CD4-positive, alpha-beta memory T cell (primary cell): ENCODE measurements around the gene NBEAL1. TPM values are rescaled to one million over a fixed set of nuclear protein-coding genes. Genes with fewer than 3 reads are reported as not detected.
A peak's percentile ranks its signal among the peaks of the same experiment; 100 is the strongest.
"Not testable (repeated sequence)": the region's sequence is repeated elsewhere in the genome, so short reads cannot be mapped to it uniquely, and the experiment has no call there.

Experiments
- CTCF ChIA-PET: fragments of 350-600 bp; sonication (Branson Sonifier 250); formaldehyde crosslinking; loops from one replicate; lab custom pipeline; 2021; ENCODE audit warnings: inconsistent platforms; ENCODE audit not compliant: partially characterized antibody; lab: Charles Lee
- POLR2A ChIA-PET: fragments of 350-600 bp; sonication (Branson Sonifier 250); formaldehyde crosslinking; loops from one replicate; lab custom pipeline; 2021; ENCODE audit not compliant: partially characterized antibody; lab: Charles Lee
- DNase-seq, 5 donors: peaks; one replicate each; pipeline versions ENCODE4 v3.0.0 to v3.0.0-alpha.2; 2020 to 2022; ENCODE audit warnings: mixed read lengths in 1 of 5
- H3K27ac ChIP-seq: one replicate; pipeline ENCODE4 v1.7.0; 2013; ENCODE audit warnings: low read depth, low read length
- H3K27me3 ChIP-seq: 2 replicates; pipeline ENCODE4 v1.7.0; 2013; ENCODE audit warnings: mild to moderate bottlenecking, low read length, moderate library complexity; ENCODE audit not compliant: insufficient read depth
- H3K36me3 ChIP-seq: 2 replicates; pipeline ENCODE4 v1.7.0; 2013; ENCODE audit warnings: mild to moderate bottlenecking, low read length, moderate library complexity; ENCODE audit not compliant: insufficient read depth
- H3K4me1 ChIP-seq: 2 replicates; pipeline ENCODE4 v1.7.0; 2013; ENCODE audit warnings: mild to moderate bottlenecking, low read length, moderate library complexity; ENCODE audit not compliant: insufficient read depth
- H3K4me3 ChIP-seq, 2 donors: one replicate each; pipeline ENCODE4 v1.7.0; 2013; ENCODE audit warnings: low read length in 2 of 2, mild to moderate bottlenecking in 1 of 2
- H3K9me3 ChIP-seq, 2 donors: one replicate each; pipeline ENCODE4 v1.7.0; 2013; ENCODE audit warnings: low read length in 2 of 2, control low read depth in 1 of 2; ENCODE audit not compliant: control insufficient read depth in 1 of 2
- H3K27ac Mint-ChIP-seq, 7 donors: one replicate each; pipeline ENCODE4 v1.8.0; 2020 to 2021; ENCODE audit warnings: mixed read lengths in 7 of 7, mild to moderate bottlenecking in 6 of 7, inconsistent platforms in 3 of 7, moderate library complexity in 3 of 7
- H3K27me3 Mint-ChIP-seq, 2 donors: one replicate each; pipeline ENCODE4 v1.8.0; 2020 to 2021; ENCODE audit warnings: mixed read lengths in 2 of 2
- H3K36me3 Mint-ChIP-seq, 2 donors: one replicate each; pipeline ENCODE4 v1.8.0; 2020 to 2021; ENCODE audit warnings: mixed read lengths in 2 of 2, inconsistent platforms in 1 of 2, mild to moderate bottlenecking in 1 of 2
- H3K4me1 Mint-ChIP-seq, 4 donors: one replicate each; pipeline ENCODE4 v1.8.0; 2020 to 2021; ENCODE audit warnings: mixed read lengths in 4 of 4, mild to moderate bottlenecking in 1 of 4
- H3K4me3 Mint-ChIP-seq, 8 donors: one replicate each; pipeline ENCODE4 v1.8.0; 2020 to 2021; ENCODE audit warnings: mixed read lengths in 8 of 8, mild to moderate bottlenecking in 7 of 8, moderate library complexity in 6 of 8, inconsistent platforms in 3 of 8
- H3K9me3 Mint-ChIP-seq, 8 donors: one replicate each; pipeline ENCODE4 v1.8.0; 2020 to 2021; ENCODE audit warnings: mixed read lengths in 8 of 8, mild to moderate bottlenecking in 5 of 8, inconsistent platforms in 3 of 8, moderate library complexity in 1 of 8
- intact Hi-C: fragments of 100-400 bp; cut with micrococcal nuclease; formaldehyde crosslinking; loops from one replicate; pipeline ENCODE4 v1.15.1; 2023
- polyA plus RNA-seq, 2 donors: library from polyadenylated mRNA; unstranded; fragments of 300-500 nt; fragmentation: Illumina TruSeq; gene quantifications; one replicate each; pipeline ENCODE4 v1.2.3, GENCODE V29; 2021
- total RNA-seq, 2 experiments: library from RNA; stranded (reverse); gene quantifications; one replicate each; pipeline ENCODE4 v1.2.3, GENCODE V29; 2021

Gene NBEAL1
- total and polyA plus RNA-seq, 4 experiments from 2014 or later: 4.2 to 15.9 (median 11.6) TPM

DNA sequence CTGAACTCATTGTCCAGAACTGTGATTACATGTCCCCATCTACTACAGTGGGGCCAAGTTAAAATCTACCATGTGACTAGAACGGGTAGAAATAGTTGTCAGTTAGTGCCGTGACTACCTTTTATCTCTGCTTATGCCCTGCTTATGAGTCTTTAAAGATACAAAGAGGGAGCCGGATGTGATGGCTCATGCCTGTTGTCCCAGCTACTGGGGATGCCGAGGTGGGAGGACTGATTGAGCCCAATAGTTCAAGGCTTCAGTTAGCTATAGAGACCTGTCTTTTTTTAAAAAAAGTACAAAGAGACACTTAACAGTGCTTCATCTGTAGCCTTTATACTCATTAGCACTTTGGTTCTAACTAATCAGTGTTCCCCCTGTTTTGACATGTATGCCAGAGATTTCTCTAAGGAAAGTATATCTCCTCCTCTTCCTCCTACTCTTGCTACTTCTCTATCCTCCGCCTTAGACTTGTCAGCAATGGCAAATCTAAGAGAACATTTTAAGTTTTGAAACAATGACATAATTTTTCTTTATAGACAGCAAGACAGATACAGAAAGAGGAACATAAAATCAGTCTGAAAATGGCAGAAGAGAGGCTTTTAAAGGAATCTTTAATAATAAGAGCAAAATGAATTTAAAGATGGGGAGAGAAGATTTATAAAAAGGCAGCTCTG is 45.0 kb downstream of the NBEAL1 start:
- Mint-ChIP-seq H3K27me3 (no peaks in the 10 kb centered on the region), H3K27ac (no peak overlapping the region), H3K4me3 (no peak overlapping the region), H3K4me1 (no peaks in the 10 kb centered on the region), H3K36me3 (peaks cover 37 to 40% of the 10 kb centered on the region in 2 donors), H3K9me3 (peaks cover 0 to 1% (median 0%) of the 10 kb centered on the region in 8 donors)
- Histone ChIP-seq H3K4me3 (no peak overlapping the region), H3K9me3 (no peaks in the 10 kb centered on the region), H3K27me3 (no peaks in the 10 kb centered on the region), H3K27ac (no peak overlapping the region), H3K4me1 (no peaks in the 10 kb centered on the region), H3K36me3 (no peaks in the 10 kb centered on the region)
- CTCF ChIA-PET: no interaction called here
- no peak for DNase-seq
- intact Hi-C loops: no loop called here
- POLR2A ChIA-PET: no interaction called here

GRCh38 chr2:203061346-203061745 is 46.7 kb downstream of the NBEAL1 start:
- Mint-ChIP-seq H3K36me3 (peaks cover 33 to 36% of the 10 kb centered on the region in 2 donors), H3K27me3 (no peaks in the 10 kb centered on the region), H3K9me3 (peaks cover 0 to 6% (median 0%) of the 10 kb centered on the region in 8 donors), H3K27ac (no peak overlapping the region), H3K4me1 (no peaks in the 10 kb centered on the region), H3K4me3 (no peak overlapping the region)
- no peak overlapping the region for H3K27ac ChIP-seq
- no peak for DNase-seq
- no peak overlapping the region for H3K4me3 ChIP-seq
- no peaks in the 10 kb centered on the region for H3K9me3 ChIP-seq
- no peaks in the 10 kb centered on the region for H3K36me3 ChIP-seq
- intact Hi-C loops: no loop called here
- no peaks in the 10 kb centered on the region for H3K27me3 ChIP-seq
- ChIA-PET POLR2A (no interaction called here), CTCF (no interaction called here)
- no peaks in the 10 kb centered on the region for H3K4me1 ChIP-seq

DNA sequence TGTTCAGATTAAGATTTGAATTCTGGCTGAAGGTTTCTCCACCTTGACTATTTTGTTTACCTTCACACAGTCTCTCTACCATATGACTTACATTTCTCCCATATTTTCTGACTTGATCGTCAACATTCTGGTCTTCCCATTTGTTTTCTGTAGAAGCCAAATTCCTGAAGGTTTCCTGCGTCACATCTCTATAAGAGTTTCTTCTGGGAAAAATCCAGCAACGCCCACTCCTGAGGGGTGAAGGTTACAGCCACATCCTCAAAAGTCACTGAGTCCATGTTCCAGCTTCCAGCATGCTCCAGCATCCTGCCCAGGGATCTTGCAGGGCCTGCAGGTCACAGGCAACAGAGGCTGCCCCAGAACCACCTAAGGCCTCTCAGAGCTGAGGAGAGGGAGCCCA is 47.5 kb downstream of the NBEAL1 start:
- Mint-ChIP-seq H3K27me3 (no peaks in the 10 kb centered on the region), H3K9me3 (peaks cover 0 to 6% (median 0%) of the 10 kb centered on the region in 8 donors), H3K4me3 (no peak overlapping the region), H3K4me1 (no peaks in the 10 kb centered on the region), H3K27ac (peak overlapping the region in 1 of 7 donors; percentile 19), H3K36me3 (peaks cover 31 to 36% of the 10 kb centered on the region in 2 donors)
- DNase-seq: no peak
- Histone ChIP-seq H3K4me1 (no peaks in the 10 kb centered on the region), H3K27ac (no peak overlapping the region), H3K27me3 (no peaks in the 10 kb centered on the region), H3K9me3 (no peaks in the 10 kb centered on the region), H3K4me3 (no peak overlapping the region), H3K36me3 (no peaks in the 10 kb centered on the region)
- intact Hi-C loops: no loop called here
- ChIA-PET CTCF (no interaction called here), POLR2A (no interaction called here)

DNA sequence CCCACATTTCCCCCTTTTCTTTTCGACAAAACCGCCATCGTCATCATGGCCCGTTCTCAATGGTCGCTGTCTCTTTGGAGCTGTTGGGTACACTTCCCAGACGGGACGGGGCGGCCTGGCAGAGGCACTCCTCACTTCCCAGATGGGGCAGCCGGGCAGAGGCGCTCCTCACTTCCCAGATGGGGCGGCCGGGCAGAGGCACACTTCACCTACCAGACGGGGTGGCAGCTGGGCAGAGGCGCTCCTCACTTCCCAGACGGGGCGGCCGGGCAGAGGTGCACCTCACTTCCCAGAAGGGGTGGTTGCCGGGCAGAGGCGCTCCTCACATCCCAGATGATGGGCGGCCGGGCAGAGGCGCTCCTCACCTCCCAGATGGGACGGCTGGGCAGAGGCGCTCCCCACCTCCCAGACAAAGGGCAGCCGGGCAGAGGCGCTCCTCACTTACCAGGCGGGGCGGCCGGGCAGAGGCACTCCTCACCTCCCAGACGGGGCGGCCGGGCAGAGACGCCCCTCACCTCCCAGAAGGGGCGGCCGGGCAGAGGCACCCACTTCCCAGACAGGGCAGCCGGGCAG is 51.9 kb downstream of the NBEAL1 start:
- H3K27ac ChIP-seq, H3K4me3 ChIP-seq, H3K4me3 Mint-ChIP-seq, H3K4me1 ChIP-seq, H3K27ac Mint-ChIP-seq, POLR2A ChIA-PET, DNase-seq, H3K36me3 ChIP-seq, H3K9me3 Mint-ChIP-seq, CTCF ChIA-PET, H3K27me3 ChIP-seq, H3K9me3 ChIP-seq, intact Hi-C loops, H3K4me1 Mint-ChIP-seq, H3K27me3 Mint-ChIP-seq: not testable (repeated sequence)
- peaks cover 21 to 36% of the 10 kb centered on the region in 2 donors for H3K36me3 Mint-ChIP-seq

GRCh38 chr2:203070701-203071100 is 56.0 kb downstream of the NBEAL1 start:
- POLR2A ChIA-PET: no interaction called here
- Histone ChIP-seq H3K9me3 (no peaks in the 10 kb centered on the region), H3K27ac (no peak overlapping the region), H3K4me3 (no peak overlapping the region), H3K36me3 (no peaks in the 10 kb centered on the region), H3K27me3 (no peaks in the 10 kb centered on the region), H3K4me1 (no peaks in the 10 kb centered on the region)
- no peak overlapping the region for H3K4me3 Mint-ChIP-seq
- H3K4me1 Mint-ChIP-seq: no peaks in the 10 kb centered on the region
- H3K36me3 Mint-ChIP-seq: peaks cover 13 to 42% of the 10 kb centered on the region in 2 donors
- H3K9me3 Mint-ChIP-seq: peaks cover 0 to 13% (median 2%) of the 10 kb centered on the region in 8 donors
- DNase-seq: no peak
- H3K27ac Mint-ChIP-seq: no peak overlapping the region
- H3K27me3 Mint-ChIP-seq: no peaks in the 10 kb centered on the region
- CTCF ChIA-PET: no interaction called here
- intact Hi-C loops: no loop called here

DNA sequence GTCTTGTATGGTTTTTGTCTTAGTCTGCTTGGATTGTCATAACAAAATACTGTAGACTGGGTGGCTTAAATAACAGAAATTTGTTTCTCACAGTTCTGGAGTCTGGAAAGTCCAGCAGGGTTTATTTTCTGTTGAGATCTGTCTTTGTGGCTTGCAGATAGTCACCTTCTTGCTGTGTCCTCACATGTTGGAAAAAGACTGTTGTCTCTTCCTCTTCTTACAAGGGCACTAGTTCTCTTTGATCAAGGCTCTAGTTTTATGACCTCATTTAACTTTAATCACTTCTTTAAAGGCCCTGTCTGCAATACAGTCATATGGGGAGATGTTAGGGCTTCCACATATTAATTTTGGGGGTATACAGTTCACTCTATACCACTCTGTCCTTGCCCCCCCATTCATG is 56.5 kb downstream of the NBEAL1 start:
- H3K27ac ChIP-seq: no peak overlapping the region
- CTCF ChIA-PET: no interaction called here
- Mint-ChIP-seq H3K27ac (no peak overlapping the region), H3K4me3 (no peak overlapping the region), H3K9me3 (peaks cover 0 to 9% (median 2%) of the 10 kb centered on the region in 8 donors), H3K4me1 (no peaks in the 10 kb centered on the region), H3K27me3 (no peaks in the 10 kb centered on the region), H3K36me3 (peaks cover 13 to 42% of the 10 kb centered on the region in 2 donors)
- H3K36me3 ChIP-seq: no peaks in the 10 kb centered on the region
- POLR2A ChIA-PET: no interaction called here
- no peak for DNase-seq
- no peak overlapping the region for H3K4me3 ChIP-seq
- H3K9me3 ChIP-seq: no peaks in the 10 kb centered on the region
- intact Hi-C loops: no loop called here
- no peaks in the 10 kb centered on the region for H3K27me3 ChIP-seq
- no peaks in the 10 kb centered on the region for H3K4me1 ChIP-seq

DNA sequence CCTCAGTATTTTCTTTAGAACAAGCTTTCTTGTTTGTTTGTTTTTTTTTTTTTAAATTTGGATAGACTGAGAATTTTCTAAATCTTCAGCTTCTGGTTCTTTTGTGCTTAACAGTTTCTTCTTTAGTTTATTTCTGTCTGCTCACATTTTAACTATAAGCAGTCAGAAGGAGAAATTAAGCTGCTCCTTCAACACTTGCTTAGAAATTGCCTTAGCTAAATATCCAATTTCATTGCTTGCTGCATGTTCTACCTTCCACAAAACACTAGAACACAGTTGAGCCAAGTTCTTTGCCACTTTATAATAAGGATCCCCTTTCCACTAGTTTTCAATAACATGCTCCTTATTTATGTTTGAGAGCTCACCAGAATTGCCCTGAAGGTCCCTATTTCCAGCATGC is 57.7 kb downstream of the NBEAL1 start:
- POLR2A ChIA-PET: no interaction called here
- no peaks in the 10 kb centered on the region for H3K27me3 Mint-ChIP-seq
- H3K4me1 Mint-ChIP-seq: no peaks in the 10 kb centered on the region
- CTCF ChIA-PET: no interaction called here
- H3K27ac Mint-ChIP-seq: no peak overlapping the region
- no peak overlapping the region for H3K27ac ChIP-seq
- no peaks in the 10 kb centered on the region for H3K27me3 ChIP-seq
- no peaks in the 10 kb centered on the region for H3K9me3 ChIP-seq
- intact Hi-C loops: no loop called here
- no peaks in the 10 kb centered on the region for H3K36me3 ChIP-seq
- no peak overlapping the region for H3K4me3 Mint-ChIP-seq
- H3K4me1 ChIP-seq: no peaks in the 10 kb centered on the region
- H3K36me3 Mint-ChIP-seq: peaks cover 13 to 42% of the 10 kb centered on the region in 2 donors
- no peak for DNase-seq
- no peak overlapping the region for H3K4me3 ChIP-seq
- H3K9me3 Mint-ChIP-seq: peaks cover 0 to 9% (median 2%) of the 10 kb centered on the region in 8 donors
